GM19395 (cell line): ENCODE measurements around the gene DUX4.
"Not testable (repeated sequence)": the region's sequence is repeated elsewhere in the genome, so short reads cannot be mapped to it uniquely, and the experiment has no call there.

Experiments
- ATAC-seq: cut with Tn5 transposase; IDR thresholded peaks from one replicate; pipeline ENCODE4 v1.9.1; 2021; ENCODE audit warnings: mild to moderate bottlenecking, moderate library complexity; ENCODE audit not compliant: unreplicated experiment

The DUX4 gene

GRCh38 chr4:190173428-190173827 is at the start of gene DUX4:
Gene DUX4, plus strand, starts transcription at chr4:190173774. Its CDS starts 0 bp downstream, at chr4:190173774.
- ATAC-seq: not testable (repeated sequence)

GRCh38 chr4:190175436-190175835 is 1.9 kb downstream of the DUX4 start:
- not testable (repeated sequence) for ATAC-seq

GRCh38 chr4:190177727-190178605 is 4.4 kb downstream of the DUX4 start:
- not testable (repeated sequence) for ATAC-seq

DNA sequence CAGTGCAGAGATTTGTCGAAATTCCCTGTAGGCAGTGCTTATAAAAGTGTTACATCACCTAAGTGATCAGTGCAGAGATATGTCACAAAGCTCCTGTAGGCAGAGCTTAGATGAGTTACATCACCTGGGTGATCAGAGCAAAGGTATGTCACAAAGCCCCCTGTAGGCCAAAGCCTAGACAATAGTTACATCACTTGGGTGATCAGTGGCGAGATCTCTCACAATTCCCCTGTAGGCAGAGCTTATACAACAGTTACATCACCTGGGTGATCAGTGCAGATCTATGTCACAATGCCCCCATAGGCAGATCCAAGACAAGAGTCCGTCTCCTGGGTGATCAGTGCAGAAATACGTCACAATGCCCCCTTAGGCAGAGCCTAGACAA is 5.0 kb downstream of the DUX4 start:
- not testable (repeated sequence) for ATAC-seq

DNA sequence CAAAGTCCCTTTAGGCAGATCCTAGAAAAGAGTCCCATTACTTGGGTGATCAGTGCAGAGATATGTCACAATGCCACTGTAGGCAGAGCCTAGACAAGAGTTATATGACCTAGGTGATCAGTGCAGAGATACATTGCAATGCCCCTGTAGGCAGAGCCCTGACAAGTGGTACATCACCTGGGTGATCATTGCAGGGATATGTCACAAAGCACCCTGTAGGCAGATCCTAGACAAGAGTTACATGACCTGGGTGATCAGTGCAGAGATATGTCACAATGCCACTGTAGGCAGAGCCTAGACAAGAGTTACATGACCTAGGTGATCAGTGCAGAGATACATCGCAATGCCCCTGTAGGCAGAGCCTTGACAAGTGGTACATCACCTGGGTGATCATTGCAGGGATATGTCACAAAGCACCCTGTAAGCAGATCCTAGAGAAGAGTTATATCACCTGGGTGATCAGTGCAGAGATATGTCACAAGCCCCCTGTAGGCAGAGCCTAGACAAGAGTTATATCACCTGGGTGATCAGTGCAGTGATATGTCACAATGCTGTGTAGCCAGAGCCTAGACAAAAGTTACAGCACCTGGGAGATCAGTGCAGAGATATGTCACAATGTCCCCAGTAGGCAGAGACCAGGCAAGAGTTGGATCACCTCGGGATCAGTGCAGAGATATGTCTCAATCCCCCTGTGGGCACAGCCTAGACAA is 5.6 kb downstream of the DUX4 start:
- peak; percentile 61 for ATAC-seq

DNA sequence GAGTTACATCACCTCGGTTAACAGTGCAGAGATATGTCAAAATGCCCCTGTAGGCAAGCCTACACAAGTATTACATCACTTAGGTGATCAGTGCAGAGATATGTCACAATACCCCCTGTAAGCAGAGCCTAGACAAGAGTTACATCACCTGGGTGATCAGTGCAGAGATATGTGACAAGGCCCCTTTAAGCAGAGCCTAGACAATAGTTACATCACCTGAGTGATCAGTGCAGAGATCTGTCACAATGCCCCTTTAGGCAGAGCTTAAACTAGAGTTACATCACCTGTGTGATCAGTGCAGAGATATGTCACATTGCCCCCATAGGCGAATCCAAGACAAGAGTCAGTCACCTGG is 6.1 kb downstream of the DUX4 start:
- peak; percentile 40 for ATAC-seq

DNA sequence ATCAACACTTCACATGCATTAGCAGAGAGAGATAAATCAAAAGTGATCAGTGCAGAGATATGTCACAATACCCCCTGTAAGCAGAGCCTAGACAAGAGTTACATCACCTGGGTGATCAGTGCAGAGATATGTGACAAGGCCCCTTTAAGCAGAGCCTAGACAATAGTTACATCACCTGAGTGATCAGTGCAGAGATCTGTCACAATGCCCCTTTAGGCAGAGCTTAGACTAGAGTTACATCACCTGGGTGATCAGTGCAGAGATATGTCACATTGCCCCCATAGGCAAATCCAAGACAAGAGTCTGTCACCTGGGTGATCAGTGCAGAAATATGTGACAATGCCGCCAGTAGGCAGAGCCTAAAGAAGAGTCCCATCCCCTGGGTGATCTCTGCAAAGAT is 7.4 kb downstream of the DUX4 start:
- not testable (repeated sequence) for ATAC-seq

- ATAC-seq: not testable (repeated sequence)
Observed at GRCh38 chr4:190181481-190182100, 8.0 kb downstream of the DUX4 start.

DNA sequence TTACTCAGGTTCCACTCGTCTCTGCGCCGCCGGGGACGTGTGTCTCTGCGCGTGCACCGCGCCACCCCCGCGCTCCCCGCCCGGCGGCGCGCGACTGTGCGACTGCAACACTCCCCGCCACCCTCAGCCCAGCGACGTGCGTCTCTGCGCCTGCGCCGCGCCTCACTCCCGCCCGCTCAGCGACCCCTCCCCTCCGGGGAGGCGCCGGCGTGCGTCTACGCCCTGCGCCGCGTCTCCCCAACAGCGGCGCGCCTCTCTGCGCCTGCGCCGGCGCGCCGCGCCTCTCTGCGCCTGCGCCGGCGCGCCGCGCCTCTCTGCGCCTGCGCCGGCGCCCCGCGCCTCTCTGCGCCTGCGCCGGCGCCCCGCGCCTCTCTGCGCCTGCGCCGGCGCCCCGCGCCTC is 29.9 kb downstream of the DUX4 start:
- ATAC-seq: not testable (repeated sequence)
